GM18502 (cell line): ENCODE results near the gene CHMP1A.

Source experiments
- ATAC-seq: cut with Tn5 transposase; IDR thresholded peaks from one replicate; pipeline ENCODE4 v1.9.1; 2021; ENCODE audit warnings: mild to moderate bottlenecking; ENCODE audit not compliant: unreplicated experiment, poor library complexity

CHMP1A gene

DNA sequence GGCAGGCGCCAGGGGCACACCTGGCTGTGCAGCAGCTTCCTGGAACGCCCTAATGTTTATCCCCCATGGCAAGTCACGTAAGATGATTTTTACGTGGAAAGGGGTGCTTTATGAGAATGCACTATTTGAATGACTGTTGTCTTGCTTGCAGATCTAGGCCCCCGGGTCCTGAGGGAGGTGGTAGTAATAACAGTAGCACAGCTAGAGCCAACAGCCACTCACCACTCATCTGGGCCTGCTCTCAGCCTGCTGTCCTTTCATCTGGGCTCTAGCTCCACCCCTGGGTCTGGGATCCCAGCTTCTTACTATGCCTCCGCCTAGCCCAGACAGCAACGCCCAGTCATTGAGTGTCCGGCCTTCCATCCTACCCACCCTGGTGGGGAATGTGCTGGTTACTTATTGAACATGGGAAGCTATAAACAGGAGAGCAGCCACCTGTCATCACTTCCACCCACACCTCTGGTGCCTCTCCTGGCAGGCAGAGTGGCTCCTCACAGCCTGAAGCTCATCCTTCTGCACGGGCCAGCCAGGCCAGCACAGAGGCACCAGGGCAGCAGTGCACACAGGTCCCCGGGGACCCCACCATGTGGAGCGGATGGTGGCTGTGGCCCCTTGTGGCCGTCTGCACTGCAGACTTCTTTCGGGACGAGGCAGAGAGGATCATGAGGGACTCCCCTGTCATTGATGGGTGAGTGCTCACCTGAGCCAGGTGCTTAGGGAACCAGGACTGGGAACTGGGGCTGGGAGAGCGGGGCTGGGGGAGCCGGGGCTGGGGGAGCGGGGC, 27.5 kb downstream of the CHMP1A start:
- no peak for ATAC-seq

GRCh38 chr16:89624777-89625761, 32.4 kb downstream of the CHMP1A start:
- no peak for ATAC-seq

- no peak for ATAC-seq
These were observed 33.8 kb downstream of the CHMP1A start for GRCh38 chr16:89623511-89624261.

DNA sequence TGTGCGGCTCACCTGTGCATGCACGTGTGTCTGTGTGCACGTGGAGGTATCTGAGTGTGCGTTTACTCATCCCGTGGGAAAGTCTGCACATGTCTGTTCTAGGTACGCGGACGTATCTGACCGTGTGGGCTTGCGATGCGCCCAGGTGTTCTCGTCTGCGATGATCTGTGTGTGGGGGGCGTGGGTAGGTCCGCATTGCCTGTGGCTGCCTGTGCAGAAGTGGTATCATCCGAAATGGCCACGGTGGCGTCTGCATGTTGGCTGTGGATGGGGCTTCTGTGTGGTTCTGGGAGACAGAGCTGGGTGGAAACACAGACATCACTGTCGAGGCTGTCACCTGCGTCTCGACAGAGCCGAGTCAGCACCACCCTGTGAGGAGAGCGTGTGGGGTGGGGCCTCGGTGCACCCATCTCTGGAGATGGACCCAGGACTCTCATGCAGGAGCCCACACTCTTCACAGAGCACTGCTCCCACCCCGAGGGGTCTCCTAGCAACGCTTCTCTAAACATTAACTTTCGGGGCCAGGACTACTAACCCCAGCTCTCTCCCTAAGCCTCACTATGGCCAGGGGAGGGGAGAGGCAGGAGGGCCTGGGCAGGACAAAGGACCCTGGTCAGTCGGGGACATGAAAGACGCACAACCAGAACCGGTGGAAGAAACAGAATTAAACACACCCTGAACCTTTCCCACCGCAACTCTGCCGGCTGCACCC, 35.7 kb downstream of the CHMP1A start:
- ATAC-seq, result no peak

DNA sequence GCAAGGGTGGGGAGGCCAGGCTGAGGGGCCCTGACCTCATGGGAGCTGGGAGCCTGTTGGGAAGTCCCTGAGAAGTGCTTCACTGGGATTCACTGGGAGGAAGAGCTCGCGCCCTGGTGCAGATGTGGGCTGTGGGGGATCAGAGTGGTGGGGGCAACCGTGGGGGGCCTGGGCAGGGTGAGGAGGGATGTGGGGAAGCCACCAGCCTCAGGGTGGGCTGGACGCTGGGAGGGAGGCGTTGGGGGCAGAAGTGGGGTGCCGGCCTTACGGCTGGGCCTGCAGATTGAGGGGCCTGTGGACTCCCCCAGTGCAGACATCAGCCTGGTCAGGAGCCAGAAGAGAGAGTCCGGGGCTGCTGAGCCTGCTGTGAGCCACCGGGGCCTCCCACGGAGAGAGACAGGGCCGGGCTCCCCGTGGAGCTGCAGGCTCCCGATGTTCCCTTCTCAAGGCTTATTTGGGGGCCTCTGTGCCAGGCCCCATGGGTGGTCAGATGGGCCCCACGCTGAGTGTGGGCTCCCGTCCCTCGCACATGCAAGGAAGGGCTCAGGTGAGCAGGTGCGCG, 36.3 kb downstream of the CHMP1A start:
- ATAC-seq, result no peak

- no peak for ATAC-seq
These were observed 37.1 kb downstream of the CHMP1A start for GRCh38 chr16:89620406-89620841.

- ATAC-seq, result no peak
These were observed 37.7 kb downstream of the CHMP1A start for GRCh38 chr16:89619840-89620239.

DNA sequence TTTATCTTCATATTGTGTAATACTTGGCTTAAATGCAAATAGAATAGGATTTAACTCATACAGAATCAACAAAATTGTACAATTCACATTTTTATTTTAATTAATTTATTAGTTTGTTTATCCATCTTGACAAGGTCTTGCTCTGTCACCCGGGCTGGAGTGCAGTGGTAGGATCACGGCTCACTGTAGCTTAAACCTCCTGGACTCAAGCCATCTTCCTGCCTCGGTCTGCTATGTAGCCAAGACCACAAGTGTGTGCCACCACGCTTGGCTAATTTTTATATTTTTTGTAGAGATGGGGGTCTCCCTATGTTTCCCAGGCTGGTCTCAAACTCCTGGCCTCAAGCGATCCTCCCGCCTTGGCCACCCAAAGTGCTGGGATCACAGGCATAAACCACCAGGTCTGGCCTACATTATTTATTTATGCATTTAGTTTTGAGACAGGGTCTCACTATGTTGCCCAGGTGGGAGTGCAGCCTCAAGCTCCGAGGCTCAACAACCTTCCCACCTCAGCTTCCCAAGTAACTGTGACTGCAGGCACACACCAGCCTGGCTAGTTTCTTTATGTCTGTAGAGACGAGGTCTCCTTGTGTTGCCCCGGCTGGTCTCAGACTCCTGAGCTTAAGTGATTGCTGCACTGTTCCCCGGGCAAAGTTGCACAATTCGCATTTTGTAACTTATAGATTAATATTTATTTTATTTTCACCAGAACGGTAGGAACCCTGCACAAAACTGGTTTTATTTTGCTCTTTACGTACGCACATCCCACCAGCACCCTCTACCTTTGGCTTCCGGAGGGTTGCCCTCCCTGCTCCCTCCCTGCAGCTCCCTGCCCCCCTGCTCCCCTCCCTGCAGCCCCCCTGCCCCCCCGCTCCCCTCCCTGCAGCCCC, 39.2 kb downstream of the CHMP1A start:
- no peak for ATAC-seq

GRCh38 chr16:89617036-89617435, 40.5 kb downstream of the CHMP1A start:
- ATAC-seq, result no peak

GRCh38 chr16:89616623-89617022, 40.9 kb downstream of the CHMP1A start:
- ATAC-seq, result no peak

DNA sequence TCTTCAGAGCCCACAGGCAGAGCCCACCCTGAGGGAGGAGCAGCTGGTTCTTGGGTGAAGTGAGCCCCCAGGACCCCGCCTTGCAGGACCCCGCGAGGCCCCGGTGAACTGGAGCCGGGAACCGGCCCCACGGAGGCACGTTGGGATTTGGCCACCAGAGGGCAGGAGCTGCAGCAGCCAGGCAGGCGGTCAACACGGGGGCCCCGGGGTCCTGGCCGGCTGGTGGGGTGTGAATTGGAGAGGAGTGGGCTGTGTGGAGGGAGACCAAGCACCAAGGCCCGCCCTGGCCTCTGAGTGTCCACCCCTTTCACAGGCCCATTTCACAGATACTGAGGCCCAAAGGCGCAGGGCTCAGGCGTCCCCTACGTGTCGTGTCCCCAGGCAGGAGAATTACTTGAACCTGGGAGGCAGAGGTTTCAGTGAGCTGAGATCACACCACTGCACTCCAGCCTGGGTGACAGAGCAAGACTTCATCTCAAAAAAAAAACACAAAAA, 41.9 kb downstream of the CHMP1A start:
- no peak for ATAC-seq

DNA sequence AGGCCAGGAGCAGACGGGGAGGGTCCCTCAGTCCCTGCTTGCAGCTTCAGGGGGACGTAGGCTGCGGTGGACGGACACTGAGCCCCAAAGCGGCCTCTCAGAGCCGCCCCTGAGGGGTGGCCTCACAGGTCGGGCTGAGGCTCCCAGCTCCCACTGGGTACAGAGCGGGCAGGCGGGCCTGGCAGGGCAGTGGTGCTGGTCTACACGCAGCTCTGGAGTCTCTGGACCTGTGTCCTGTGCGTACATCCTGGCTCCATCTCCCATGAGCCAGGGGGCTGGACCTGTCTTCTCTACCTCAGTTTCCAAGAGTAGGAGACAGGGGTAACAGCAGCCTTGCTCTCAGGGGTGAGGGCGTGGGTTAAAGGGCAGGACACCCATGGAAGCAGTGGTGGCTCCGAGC, 42.3 kb downstream of the CHMP1A start:
- no peak for ATAC-seq

DNA sequence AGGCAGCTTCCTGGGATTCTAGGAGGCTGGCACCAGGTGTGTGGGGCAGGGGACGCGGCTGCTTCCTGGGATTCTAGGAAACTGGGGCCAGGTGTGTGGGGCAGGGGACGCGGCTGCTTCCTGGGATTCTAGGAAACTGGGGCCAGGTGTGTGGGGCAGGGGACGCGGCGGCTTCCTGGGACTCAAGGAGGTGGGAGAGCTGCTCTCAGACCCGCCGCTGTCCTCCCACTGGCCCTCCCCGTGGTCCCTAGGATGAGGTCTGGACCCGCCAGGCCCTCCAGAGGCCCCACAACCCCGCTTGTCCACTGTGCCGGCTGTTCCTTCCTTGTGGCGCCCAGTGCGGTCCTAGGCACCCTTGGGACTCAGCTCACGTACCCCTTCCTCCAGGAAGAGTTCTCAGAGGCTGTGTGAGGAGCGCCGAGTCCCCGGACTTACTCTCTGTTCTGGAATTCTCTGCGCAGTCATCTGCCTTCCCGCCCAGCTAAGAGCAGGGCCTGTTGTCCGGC, 43.5 kb downstream of the CHMP1A start:
- ATAC-seq, result no peak

DNA sequence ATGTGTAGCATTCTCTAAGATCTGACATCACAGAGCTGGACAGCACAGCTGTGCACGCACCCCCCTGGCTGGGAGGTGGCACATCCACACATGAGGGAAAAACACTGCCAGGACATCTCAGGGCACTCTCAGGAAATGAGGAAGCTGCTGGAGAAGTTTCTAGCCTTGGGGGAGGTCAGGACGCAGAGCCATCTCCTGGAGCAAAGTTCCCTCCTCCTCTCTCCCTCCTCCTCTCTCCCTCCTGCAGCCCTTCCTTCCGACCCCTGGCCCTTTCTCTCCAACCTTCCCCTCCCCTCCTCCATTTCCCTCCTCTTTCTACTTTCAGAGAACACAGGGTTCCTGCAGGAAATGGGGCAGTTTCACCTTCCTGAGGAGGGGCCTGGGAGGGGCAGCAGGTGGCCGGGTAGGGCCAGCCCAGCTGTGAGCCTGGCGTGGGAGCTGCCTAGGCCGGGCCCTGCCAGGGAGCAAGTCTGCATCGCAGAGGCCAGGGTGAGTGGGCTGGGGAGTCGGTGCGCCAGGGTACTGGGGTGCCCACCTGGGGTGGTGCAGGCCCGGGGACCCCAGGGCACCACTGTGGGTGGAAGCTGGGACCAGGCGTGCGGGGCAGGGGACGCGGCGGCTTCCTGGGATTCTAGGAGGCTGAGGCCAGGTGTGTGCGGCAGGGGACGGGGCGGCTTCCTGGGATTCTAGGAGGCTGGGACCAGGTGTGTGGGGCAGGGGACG, 44.1 kb downstream of the CHMP1A start, which contains the start of gene DPEP1:
Gene DPEP1, plus strand, starts transcription at position 412 of the 723 bp plus-strand sequence. CDS start 16,769 bp downstream, outside the sequence.
- ATAC-seq, result no peak

- no peak for ATAC-seq
These were observed 44.9 kb downstream of the CHMP1A start for GRCh38 chr16:89612415-89613166.

- no peak for ATAC-seq
These were observed 47.4 kb downstream of the CHMP1A start for GRCh38 chr16:89610108-89610453.
